K562 (cell line): ENCODE measurements around the gene ZBTB49. TPM values are rescaled to one million over a fixed set of nuclear protein-coding genes. Genes with fewer than 3 reads are reported as not detected.

Experiments used
- CBFB ChIP-seq: sonication (generic); formaldehyde crosslinking; IDR thresholded peaks from 2 replicates; pipeline ENCODE4 v1.4.0; 2020; ENCODE audit warnings: mild to moderate bottlenecking, missing genetic modification reagents
- CUX1 ChIP-seq: fragments of 200-800 bp; sonication (Bioruptor generic); IDR thresholded peaks from 2 replicates; pipeline ENCODE4 v1.6.1; 2016; ENCODE audit warnings: missing genetic modification characterization, missing compliant biosample characterization
- ELF1 ChIP-seq: fragments of 200-800 bp; sonication (Bioruptor generic); IDR thresholded peaks from 2 replicates; pipeline ENCODE4 v1.6.1; 2016; ENCODE audit warnings: missing genetic modification characterization, missing compliant biosample characterization
- ELK1 ChIP-seq: sonication (generic); formaldehyde crosslinking; IDR thresholded peaks from 2 replicates; pipeline ENCODE4 v1.8.1; 2022; ENCODE audit warnings: missing genetic modification reagents
- HCFC1 ChIP-seq: IDR thresholded peaks from 2 replicates; pipeline ENCODE4 v1.6.1; 2012; ENCODE audit warnings: low read depth, low read length, improper control_type of control experiment
- KDM5B ChIP-seq: fragments of 200-600 bp; sonication (generic); IDR thresholded peaks from 2 replicates; pipeline ENCODE4 v1.6.1; 2012; ENCODE audit warnings: low read depth, mild to moderate bottlenecking, moderate library complexity, low read length, control low read depth, inconsistent platforms; ENCODE audit not compliant: insufficient replicate concordance
- LEF1 ChIP-seq: fragments of 450-650 bp; IDR thresholded peaks from 2 replicates; pipeline ENCODE4 v1.6.1; 2016; ENCODE audit warnings: mild to moderate bottlenecking
- MEF2A ChIP-seq: IDR thresholded peaks from 2 replicates; pipeline ENCODE4 v1.6.1; 2011; ENCODE audit warnings: low read depth, mild to moderate bottlenecking, low read length, moderate library complexity; ENCODE audit not compliant: control insufficient read depth
- NCOA2 ChIP-seq, 2 experiments: fragments of 450-650 bp; IDR thresholded peaks; 2 replicates each; pipeline ENCODE4 v1.6.1; 2018; ENCODE audit warnings: mild to moderate bottlenecking in 2 of 2, moderate library complexity in 1 of 2; ENCODE audit not compliant: partially characterized antibody in 2 of 2
- PCBP1 ChIP-seq: fragments of 200-400 bp; formaldehyde crosslinking; IDR thresholded peaks from 2 replicates; pipeline ENCODE4 v1.6.1; 2018; ENCODE audit warnings: mild to moderate bottlenecking, low read depth, low read length; ENCODE audit not compliant: poor library complexity, severe bottlenecking
- SAFB2 ChIP-seq: fragments of 200-400 bp; formaldehyde crosslinking; IDR thresholded peaks from 2 replicates; pipeline ENCODE4 v1.6.1; 2018; ENCODE audit warnings: borderline replicate concordance, low read length, low read depth, moderate library complexity; ENCODE audit not compliant: severe bottlenecking
- TOE1 ChIP-seq, 2 experiments: fragments of 450-650 bp in 1 of 2; sonication (generic) in 1 of 2; formaldehyde crosslinking in 1 of 2; IDR thresholded peaks; 2 replicates each; pipeline versions ENCODE4 v1.7.1 to v1.8.0; 2016 to 2022; ENCODE audit warnings: borderline replicate concordance in 2 of 2, mild to moderate bottlenecking in 2 of 2, antibody characterized with exemption in 1 of 2, inconsistent platforms in 1 of 2, low read depth in 1 of 2, missing genetic modification reagents in 1 of 2, moderate library complexity in 1 of 2
- ZBTB17 ChIP-seq: fragments of 450-650 bp; formaldehyde crosslinking; IDR thresholded peaks from 2 replicates; pipeline ENCODE4 v1.4.0; 2020; ENCODE audit warnings: mild to moderate bottlenecking
- ZBTB7A ChIP-seq: IDR thresholded peaks from 2 replicates; pipeline ENCODE4 v1.6.1; 2011; ENCODE audit warnings: low read depth, mild to moderate bottlenecking, low read length, moderate library complexity, borderline replicate concordance; ENCODE audit not compliant: control insufficient read depth
- ZNF395 ChIP-seq: fragments of 200-800 bp; sonication (Bioruptor generic); IDR thresholded peaks from 2 replicates; pipeline ENCODE4 v1.6.1; 2017; ENCODE audit warnings: missing genetic modification characterization, missing compliant biosample characterization
- ZNF41 ChIP-seq: fragments of 250-450 bp; sonication (Bioruptor Pico); conservative IDR thresholded peaks from 2 replicates; pipeline ENCODE4 v1.4.0; 2020; ENCODE audit warnings: mild to moderate bottlenecking
- polyA plus RNA-seq, 8 experiments: library from polyadenylated mRNA; depleted of rRNA in 4 of 8; stranded (reverse) in 5 of 8; unstranded in 3 of 8; fragments of >200 nt; fragmentation: Nextera tagmentation in 2 of 8; fragmentation: Illumina TruSeq in 1 of 8; extraction: Ambion mirVana in 2 of 8; extraction: Trizol in 1 of 8; gene quantifications; 2 replicates each; pipeline versions ENCODE4 v1.2.1 to v1.2.3, GENCODE V29; 2011 to 2014; ENCODE audit warnings: inconsistent platforms in 1 of 8, missing spikeins in 1 of 8
- total RNA-seq, 7 experiments: library from RNA; depleted of rRNA in 6 of 7; stranded (reverse); fragments of >200 nt in 6 of 7; fragmentation: Illumina TruSeq in 2 of 7; extraction: Trizol in 2 of 7; gene quantifications; 2 replicates each; pipeline versions ENCODE4 v1.2.1 to v1.2.3, GENCODE V29; 2011 to 2021; ENCODE audit warnings: low replicate concordance in 1 of 7

ZBTB49 gene
- total and polyA plus RNA-seq, 9 of the 15 experiments (the other 6 are each of a cell fraction or from before 2014, with no cell fraction given) = 0.49 to 8.0 (median 4.2) TPM

GRCh38 chr4:4248029-4248884, 41.8 kb upstream of the ZBTB49 start, which contains the start of gene TMEM128 (continued):
- TF ChIP-seq CUX1 (CRISPR knock-in tag) (no peak), SAFB2 (no peak), NCOA2 (IDR thresholded peaks at IDR 0.05; ENCODE audit: partially characterized antibody in 2 of 2) (no peak), ZNF395 (CRISPR knock-in tag) (no peak), ZBTB17 (CRISPR knock-in tag) (peak; percentile 89), MEF2A (no peak), LEF1 (no peak), HCFC1 (peak; percentile 85), ZNF41 (CRISPR knock-in tag) (no peak), CBFB (CRISPR knock-in tag) (no peak), ZBTB7A (no peak), TOE1 (IDR thresholded peaks at IDR 0.05; ENCODE audit: borderline replicate concordance) (peak; percentile 80), TOE1 (CRISPR knock-in tag; IDR thresholded peaks at IDR 0.05; ENCODE audit: borderline replicate concordance, low read depth) (no peak), PCBP1 (no peak), ELF1 (tag) (peak; percentile 90), ELK1 (CRISPR knock-in tag) (no peak), KDM5B (peak; percentile 90)
